Mesendoderm (in vitro differentiated cells): ENCODE measurements around the gene PKIG.

Source experiments
- DNase-seq: peaks from one replicate; pipeline ENCODE4 v3.0.0; 2013
- H2AK5ac ChIP-seq: 2 replicates; pipeline ENCODE4 v1.6.1; 2013; ENCODE audit warnings: low read length, inconsistent platforms
- H2BK120ac ChIP-seq: 2 replicates; pipeline ENCODE4 v1.6.1; 2013; ENCODE audit warnings: low read depth, mild to moderate bottlenecking, low read length, moderate library complexity, mixed read lengths
- H2BK15ac ChIP-seq: replicated peaks from 2 replicates; pipeline ENCODE4 v1.6.1; 2013; ENCODE audit warnings: low read depth, mild to moderate bottlenecking, moderate library complexity
- H2BK5ac ChIP-seq: 2 replicates; pipeline ENCODE4 v1.6.1; 2013; ENCODE audit warnings: low read length, inconsistent platforms
- H3K18ac ChIP-seq: 2 replicates; pipeline ENCODE4 v1.6.1; 2013; ENCODE audit warnings: mild to moderate bottlenecking, low read length, mixed read lengths
- H3K23ac ChIP-seq: one replicate; pipeline ENCODE4 v1.6.1; 2013; ENCODE audit warnings: low read length
- H3K27ac ChIP-seq: 2 replicates; pipeline ENCODE4 v1.5.1; 2013; ENCODE audit warnings: low read depth, mild to moderate bottlenecking, inconsistent platforms, low read length, moderate library complexity
- H3K27me3 ChIP-seq: 2 replicates; pipeline ENCODE4 v1.6.1; 2013; ENCODE audit warnings: low read length, control low read depth, mild to moderate bottlenecking, inconsistent platforms; ENCODE audit not compliant: insufficient read depth, poor library complexity
- H3K36me3 ChIP-seq: 2 replicates; pipeline ENCODE4 v1.6.1; 2013; ENCODE audit warnings: low read length, inconsistent platforms; ENCODE audit not compliant: control insufficient read depth, insufficient read depth
- H3K4ac ChIP-seq: one replicate; pipeline ENCODE4 v1.6.1; 2013; ENCODE audit warnings: low read depth, mild to moderate bottlenecking, low read length, moderate library complexity
- H3K4me1 ChIP-seq: 2 replicates; pipeline ENCODE4 v1.6.1; 2013; ENCODE audit warnings: low read depth, low read length, inconsistent platforms; ENCODE audit not compliant: control insufficient read depth
- H3K4me2 ChIP-seq: 2 replicates; pipeline ENCODE4 v1.6.1; 2013; ENCODE audit warnings: low read length
- H3K4me3 ChIP-seq: 2 replicates; pipeline ENCODE4 v1.5.1; 2013; ENCODE audit warnings: mild to moderate bottlenecking, low read length
- H3K56ac ChIP-seq: one replicate; pipeline ENCODE4 v1.6.1; 2013; ENCODE audit warnings: low read length
- H3K79me1 ChIP-seq: 2 replicates; pipeline ENCODE4 v1.6.1; 2013; ENCODE audit warnings: low read length, inconsistent platforms
- H3K79me2 ChIP-seq: 2 replicates; pipeline ENCODE4 v1.6.1; 2013; ENCODE audit warnings: mild to moderate bottlenecking, low read length; ENCODE audit not compliant: control insufficient read depth, insufficient read depth
- H3K9ac ChIP-seq: 2 replicates; pipeline ENCODE4 v1.6.1; 2013; ENCODE audit warnings: low read length, inconsistent platforms
- H4K5ac ChIP-seq: one replicate; pipeline ENCODE4 v1.6.1; 2013; ENCODE audit warnings: low read length
- H4K8ac ChIP-seq: one replicate; pipeline ENCODE4 v1.6.1; 2013; ENCODE audit warnings: low read depth, mild to moderate bottlenecking, control low read depth, low read length, moderate library complexity
- WGBS: extraction: QIAGEN DNeasy Blood & Tissue Kit; methylation state at CpG from one replicate; pipeline ENCODE4 v1.1.7; 2013; ENCODE audit warnings: low lambda C conversion rate, missing lambda C conversion rate; ENCODE audit not compliant: insufficient coverage; ENCODE audit errors: extremely low coverage; 5-methylcytosine and 5-hydroxymethylcytosine counted together

PKIG gene

DNA sequence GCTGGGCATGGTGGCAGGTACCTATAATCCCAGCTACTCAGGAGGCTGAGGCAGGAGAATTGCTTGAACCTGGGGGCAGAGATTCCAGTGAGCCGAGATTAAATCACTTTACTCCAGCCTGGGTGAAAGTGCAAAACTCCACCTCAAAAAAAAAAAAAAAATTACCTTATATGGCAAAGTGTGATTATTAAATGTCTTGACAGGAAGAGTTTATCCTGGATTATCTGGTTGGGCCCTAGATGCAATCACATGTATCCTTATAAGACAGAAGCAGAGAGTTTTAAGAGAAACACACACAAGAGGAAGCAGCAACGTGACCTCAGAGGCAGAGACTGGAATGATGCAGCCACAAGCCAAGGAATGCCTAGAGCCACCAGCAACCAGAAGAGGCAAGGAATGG lies 58.1 kb downstream of the PKIG start:
- no peak overlapping the region for H4K8ac ChIP-seq
- H3K18ac ChIP-seq: no peak overlapping the region
- peaks cover 19% of the 10 kb centered on the region for H3K4me1 ChIP-seq
- no peak overlapping the region for H3K56ac ChIP-seq
- no peaks in the 10 kb centered on the region for H3K79me2 ChIP-seq
- H3K4me3 ChIP-seq: no peak overlapping the region
- H3K9ac ChIP-seq: no peak overlapping the region
- peaks cover 3% of the 10 kb centered on the region for H3K79me1 ChIP-seq
- no peaks in the 10 kb centered on the region for H3K36me3 ChIP-seq
- H4K5ac ChIP-seq: no peak overlapping the region
- H2BK5ac ChIP-seq: no peak overlapping the region
- no peak overlapping the region for H3K23ac ChIP-seq
- H3K27ac ChIP-seq: no peak overlapping the region
- no CpG with 5 or more reads among the region's 2 CpGs for WGBS
- no peak overlapping the region for H2BK15ac ChIP-seq
- H3K4me2 ChIP-seq: no peak overlapping the region
- H2AK5ac ChIP-seq: peak overlapping the region; percentile 48
- no peak overlapping the region for H3K4ac ChIP-seq
- no peaks in the 10 kb centered on the region for H3K27me3 ChIP-seq
- no peak overlapping the region for H2BK120ac ChIP-seq
- no peak for DNase-seq

DNA sequence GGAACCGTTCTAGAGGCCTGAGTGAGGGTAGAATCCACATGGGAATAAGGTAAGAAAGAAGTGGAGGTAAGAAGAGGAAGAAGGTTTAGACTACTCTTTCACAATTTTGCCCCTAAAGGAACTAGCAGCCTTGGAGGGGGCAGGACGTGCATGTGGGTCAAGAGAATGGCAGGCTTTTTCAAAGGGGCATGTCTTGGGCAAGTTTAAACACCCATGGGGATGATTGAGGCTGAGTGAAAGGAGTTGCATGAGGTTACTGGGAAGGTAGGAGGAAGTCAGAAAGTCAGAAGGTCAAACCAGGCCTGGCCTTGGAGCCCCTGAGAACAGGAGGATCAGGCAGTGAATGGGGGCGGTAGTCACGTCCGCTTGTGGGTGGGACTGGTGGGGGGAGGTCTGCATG lies 58.9 kb downstream of the PKIG start:
- peak overlapping the region; percentile 28 for H3K4ac ChIP-seq
- no peak overlapping the region for H3K23ac ChIP-seq
- H3K79me2 ChIP-seq: no peaks in the 10 kb centered on the region
- no peak overlapping the region for H2BK120ac ChIP-seq
- H3K27me3 ChIP-seq: no peaks in the 10 kb centered on the region
- H2BK15ac ChIP-seq: no peak overlapping the region
- H3K9ac ChIP-seq: no peak overlapping the region
- H3K79me1 ChIP-seq: peaks cover 3% of the 10 kb centered on the region
- H3K4me1 ChIP-seq: peaks cover 19% of the 10 kb centered on the region
- H2AK5ac ChIP-seq: peak overlapping the region; percentile 48
- H4K8ac ChIP-seq: no peak overlapping the region
- no CpG with 5 or more reads among the region's 5 CpGs for WGBS
- no peak overlapping the region for H3K27ac ChIP-seq
- no peak for DNase-seq
- H3K56ac ChIP-seq: peak overlapping the region; percentile 65
- no peak overlapping the region for H4K5ac ChIP-seq
- no peak overlapping the region for H3K4me3 ChIP-seq
- H3K18ac ChIP-seq: peak overlapping the region; percentile 36
- peak overlapping the region; percentile 65 for H2BK5ac ChIP-seq
- no peak overlapping the region for H3K4me2 ChIP-seq
- H3K36me3 ChIP-seq: no peaks in the 10 kb centered on the region

DNA sequence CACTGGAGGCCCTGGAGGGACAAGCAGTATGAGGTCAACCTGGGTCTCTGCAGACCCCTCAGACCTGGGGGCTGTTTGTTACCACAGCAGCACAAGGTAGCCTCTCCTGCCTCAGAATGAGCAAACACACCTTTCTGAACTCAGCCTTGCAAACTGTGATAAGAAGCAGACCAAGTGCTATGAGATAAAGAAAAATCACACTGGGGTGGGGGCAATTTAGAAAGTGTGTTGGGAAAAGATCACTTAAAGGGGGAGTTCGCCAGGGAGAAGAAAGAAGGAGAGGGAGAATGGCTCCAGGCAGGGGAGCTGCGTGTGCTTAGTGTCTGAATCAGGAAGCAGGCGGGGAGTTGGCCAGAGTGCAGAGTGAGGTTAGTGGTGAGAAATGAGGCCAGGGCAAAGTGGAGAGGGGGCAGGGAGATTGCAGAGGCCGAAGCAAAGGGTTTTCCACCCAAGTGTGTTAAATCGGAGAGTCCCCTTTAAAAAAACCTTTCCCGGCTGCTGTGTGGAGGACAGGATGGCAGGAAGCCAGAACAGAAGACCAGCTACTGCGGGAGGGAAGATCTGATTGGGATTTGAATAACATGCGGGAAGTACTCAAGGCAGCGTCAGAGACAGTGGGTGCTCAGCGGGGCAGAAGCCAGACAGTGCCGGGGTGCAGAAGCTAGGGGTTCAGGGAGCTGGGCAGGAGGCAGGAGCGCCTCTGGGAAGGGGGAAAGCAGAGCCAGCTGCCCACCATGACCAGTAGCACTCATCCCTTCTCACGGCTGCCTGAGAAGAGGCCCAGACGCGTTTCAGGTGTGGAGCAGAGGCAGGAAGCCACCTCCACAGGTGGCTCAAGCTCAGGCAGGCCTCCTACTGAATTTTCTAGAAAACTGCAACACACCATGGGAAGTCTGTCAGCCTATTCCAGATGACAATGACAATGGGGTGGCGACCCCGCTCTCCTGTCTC lies 60.1 kb downstream of the PKIG start:
- Histone ChIP-seq H3K9ac (peak overlapping the region; percentile 55), H2BK15ac (no peak overlapping the region), H4K8ac (no peak overlapping the region), H4K5ac (peak overlapping the region; percentile 72), H3K4ac (peak overlapping the region; percentile 92), H2BK120ac (peak overlapping the region; percentile 16), H3K56ac (peak overlapping the region; percentile 89), H3K18ac (peak overlapping the region; percentile 31), H3K27me3 (no peaks in the 10 kb centered on the region), H3K27ac (peak overlapping the region; percentile 99), H3K4me1 (peaks cover 19% of the 10 kb centered on the region), H3K36me3 (no peaks in the 10 kb centered on the region), H3K79me1 (peaks cover 3% of the 10 kb centered on the region), H3K23ac (peak overlapping the region; percentile 15), H2AK5ac (peak overlapping the region; percentile 15), H3K4me2 (peak overlapping the region; percentile 35), H2BK5ac (peak overlapping the region; percentile 90), H3K79me2 (no peaks in the 10 kb centered on the region), H3K4me3 (no peak overlapping the region)
- DNase-seq: peak; percentile 93
- no CpG with 5 or more reads among the region's 17 CpGs for WGBS

DNA sequence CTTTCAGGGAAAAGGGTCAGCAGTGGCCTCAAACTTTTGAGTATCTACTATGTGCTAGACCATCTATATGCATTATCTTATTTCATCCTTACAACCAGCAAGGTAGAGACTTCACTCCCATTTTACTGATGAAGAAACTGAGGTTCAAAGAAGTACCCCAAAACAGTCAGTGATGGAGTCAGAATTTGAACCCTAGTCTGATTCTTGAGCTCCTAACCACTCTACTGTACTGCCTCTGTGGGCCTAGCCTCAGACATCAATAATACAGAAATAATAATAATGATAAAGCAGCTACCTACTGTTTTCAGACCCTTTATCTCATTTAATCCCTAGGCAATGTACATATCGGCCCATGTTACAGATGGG lies 60.8 kb downstream of the PKIG start:
- peak overlapping the region; percentile 90 for H2BK5ac ChIP-seq
- no peak overlapping the region for H2AK5ac ChIP-seq
- no peak overlapping the region for H3K4me3 ChIP-seq
- no peak for DNase-seq
- peak overlapping the region; percentile 24 for H3K4ac ChIP-seq
- H2BK15ac ChIP-seq: no peak overlapping the region
- H3K27me3 ChIP-seq: no peaks in the 10 kb centered on the region
- H4K8ac ChIP-seq: no peak overlapping the region
- H3K79me2 ChIP-seq: no peaks in the 10 kb centered on the region
- peak overlapping the region; percentile 89 for H3K56ac ChIP-seq
- H3K4me1 ChIP-seq: peaks cover 19% of the 10 kb centered on the region
- H3K18ac ChIP-seq: peak overlapping the region; percentile 54
- H3K36me3 ChIP-seq: no peaks in the 10 kb centered on the region
- no peak overlapping the region for H2BK120ac ChIP-seq
- no peak overlapping the region for H3K4me2 ChIP-seq
- H3K9ac ChIP-seq: no peak overlapping the region
- peaks cover 3% of the 10 kb centered on the region for H3K79me1 ChIP-seq
- no peak overlapping the region for H3K23ac ChIP-seq
- no peak overlapping the region for H4K5ac ChIP-seq
- WGBS: no CpG with 5 or more reads among the region's 1 CpG
- peak overlapping the region; percentile 99 for H3K27ac ChIP-seq

DNA sequence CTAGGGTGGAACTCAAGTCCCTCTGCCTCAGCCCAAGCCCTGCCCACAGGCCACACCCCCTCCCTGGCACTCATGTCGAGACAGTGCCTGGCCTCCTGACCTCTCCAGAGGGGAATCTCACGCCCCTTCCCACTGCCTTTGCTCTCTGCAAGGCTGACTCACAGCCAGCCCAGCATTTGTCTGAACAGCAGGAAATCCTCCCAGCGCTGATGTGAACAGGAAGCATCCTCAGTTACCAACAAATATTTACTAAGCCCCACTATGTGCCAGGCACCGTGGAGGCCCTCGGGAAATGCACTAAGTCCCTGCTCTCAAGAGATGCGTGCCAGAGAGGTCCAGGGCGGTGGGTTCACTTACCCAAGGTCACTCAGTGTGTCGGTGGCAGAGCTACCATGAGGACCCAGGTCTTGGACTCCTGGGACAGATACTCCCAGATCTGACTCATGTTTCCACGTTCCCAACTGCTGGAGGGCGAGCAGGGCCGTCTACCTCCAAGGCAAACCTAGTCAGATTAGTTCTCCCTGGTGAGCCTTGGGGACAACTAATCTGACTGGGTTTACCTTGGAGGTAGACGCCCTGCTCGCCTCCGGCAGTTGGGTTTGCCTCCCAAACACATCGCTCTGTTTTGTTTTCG lies 61.3 kb downstream of the PKIG start:
- peak; percentile 99 for DNase-seq

More for the DNA sequence above, 61.3 kb downstream of the PKIG start:
- Histone ChIP-seq H3K27me3 (no peaks in the 10 kb centered on the region), H3K4me1 (peaks cover 19% of the 10 kb centered on the region), H4K8ac (no peak overlapping the region), H3K27ac (peak overlapping the region; percentile 99), H3K79me1 (peaks cover 3% of the 10 kb centered on the region), H3K9ac (peak overlapping the region; percentile 49), H2BK120ac (no peak overlapping the region), H2BK5ac (peak overlapping the region; percentile 94), H3K56ac (peak overlapping the region; percentile 89), H3K79me2 (no peaks in the 10 kb centered on the region), H3K23ac (no peak overlapping the region), H3K4me3 (no peak overlapping the region), H2AK5ac (peak overlapping the region; percentile 100), H3K4me2 (no peak overlapping the region), H2BK15ac (no peak overlapping the region), H3K36me3 (no peaks in the 10 kb centered on the region), H3K4ac (peak overlapping the region; percentile 85), H3K18ac (peak overlapping the region; percentile 54), H4K5ac (no peak overlapping the region)
- no CpG with 5 or more reads among the region's 16 CpGs for WGBS
